Fibroblast of upper back skin (primary cell): ENCODE measurements around the gene ATP2B1.
"Not testable (repeated sequence)": the region's sequence is repeated elsewhere in the genome, so short reads cannot be mapped to it uniquely, and the experiment has no call there.

Experiments
- DNase-seq: peaks from one replicate; pipeline ENCODE4 v3.0.0-alpha.2; 2013

Gene ATP2B1

DNA sequence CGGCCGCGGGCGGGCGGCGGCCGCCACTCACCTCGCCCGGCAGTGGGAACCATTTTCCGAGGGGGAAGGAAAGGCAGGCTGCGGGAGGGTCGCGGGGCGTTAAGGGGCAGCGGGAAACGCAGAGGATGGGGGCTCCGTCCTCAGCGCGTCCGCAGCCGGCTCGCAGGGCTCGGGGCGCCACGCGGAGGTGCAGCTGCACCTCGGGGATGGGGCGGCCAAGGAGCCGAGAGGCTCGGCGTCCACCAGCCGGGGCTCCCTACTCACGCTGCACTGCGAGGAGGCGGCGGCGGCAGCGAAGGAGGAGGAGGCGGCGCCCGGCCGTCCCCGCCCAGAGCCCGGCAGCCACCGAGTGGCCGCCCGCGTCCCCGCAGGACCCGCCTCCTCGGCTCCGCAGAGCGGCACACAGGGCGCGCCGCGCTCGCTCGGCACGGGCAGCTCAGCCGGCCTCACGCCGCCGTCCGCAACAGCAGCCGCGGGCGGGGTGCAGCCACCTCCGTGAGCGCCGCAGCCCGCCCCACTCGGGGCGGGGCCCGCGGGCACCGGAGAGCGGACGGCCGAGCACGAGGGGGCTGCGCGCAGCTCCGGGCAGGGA is at the start of gene ATP2B1:
TSS of gene ATP2B1 (minus strand) at position 274 of the 592 bp plus-strand sequence. CDS start 52,952 bp downstream, outside the sequence.
- DNase-seq = peak; percentile 86

DNA sequence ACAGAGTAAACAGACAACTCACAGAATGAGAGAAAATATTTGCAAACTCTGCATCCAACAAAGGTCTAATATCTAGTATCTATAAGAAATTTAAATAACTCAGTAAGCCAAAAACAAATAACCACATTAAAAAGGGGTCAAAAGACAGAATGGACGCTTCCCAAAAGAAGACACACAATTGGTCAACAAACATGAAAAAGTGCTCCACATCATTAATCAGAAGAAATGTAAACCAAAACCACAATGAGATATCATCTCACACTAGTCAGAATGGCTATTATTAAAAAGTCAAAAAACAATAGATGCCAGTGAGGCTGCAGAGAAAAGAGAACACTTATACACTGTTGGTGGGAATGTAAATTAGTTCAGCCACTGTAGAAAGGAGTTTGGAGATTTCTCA is 49.3 kb upstream of the ATP2B1 start:
- DNase-seq = not testable (repeated sequence)

DNA sequence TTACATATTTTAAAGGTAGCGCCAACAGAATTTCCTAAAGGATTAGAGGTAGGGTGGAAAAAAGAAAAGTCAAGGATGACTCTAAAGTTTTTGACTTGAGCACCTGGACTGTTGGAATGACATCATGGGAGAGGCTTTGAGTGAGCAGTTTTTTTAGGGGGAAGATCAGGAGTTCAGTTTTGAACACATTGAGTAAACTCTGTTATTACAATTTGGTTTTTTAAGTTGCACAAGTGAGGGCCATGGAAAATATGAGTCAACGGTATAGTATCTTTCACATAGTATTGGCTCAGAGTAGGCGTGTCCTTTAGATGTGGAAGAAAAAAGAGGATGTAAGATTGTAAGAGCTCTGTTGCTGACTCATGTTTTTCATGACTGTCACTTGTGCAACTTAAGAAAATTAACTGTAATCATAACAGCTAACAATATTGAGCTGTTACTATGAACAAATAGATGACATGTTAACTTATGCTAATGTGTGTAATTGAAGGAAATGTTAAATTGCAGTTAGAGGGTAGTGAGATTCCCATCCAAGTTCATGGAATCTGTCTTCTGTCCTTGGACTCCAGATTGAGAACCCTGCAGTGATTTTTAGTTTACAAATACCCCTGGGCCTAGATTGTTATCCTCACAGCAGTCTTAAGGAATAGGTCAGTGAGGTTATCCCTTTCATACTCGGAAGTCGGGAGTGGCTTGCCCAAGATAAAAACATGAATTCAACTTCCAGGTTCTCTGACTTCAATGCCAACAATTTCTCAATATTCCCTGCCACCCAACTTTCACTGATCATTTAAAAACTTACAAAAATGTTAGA is 48.2 kb upstream of the ATP2B1 start:
- peak; percentile 99 for DNase-seq

DNA sequence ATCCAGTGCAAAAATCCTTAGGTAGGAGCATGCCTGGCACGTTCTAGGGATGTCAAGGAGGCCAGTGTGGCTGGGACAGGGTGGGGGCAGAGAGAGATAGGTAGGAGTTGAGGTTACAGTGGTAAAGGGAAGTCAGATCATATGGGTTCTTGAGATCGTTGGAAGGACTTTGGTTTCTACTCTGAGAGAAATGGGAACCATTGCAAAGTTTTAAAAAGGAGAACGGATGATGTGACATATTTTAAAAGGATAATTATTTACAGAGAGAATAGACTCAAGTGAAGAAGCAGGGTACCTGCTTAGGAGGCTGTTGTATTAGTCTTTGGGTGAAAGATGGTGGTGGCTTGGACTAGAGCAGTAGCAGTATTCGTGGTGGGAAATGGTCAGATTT is 47.6 kb upstream of the ATP2B1 start:
- no peak for DNase-seq

DNA sequence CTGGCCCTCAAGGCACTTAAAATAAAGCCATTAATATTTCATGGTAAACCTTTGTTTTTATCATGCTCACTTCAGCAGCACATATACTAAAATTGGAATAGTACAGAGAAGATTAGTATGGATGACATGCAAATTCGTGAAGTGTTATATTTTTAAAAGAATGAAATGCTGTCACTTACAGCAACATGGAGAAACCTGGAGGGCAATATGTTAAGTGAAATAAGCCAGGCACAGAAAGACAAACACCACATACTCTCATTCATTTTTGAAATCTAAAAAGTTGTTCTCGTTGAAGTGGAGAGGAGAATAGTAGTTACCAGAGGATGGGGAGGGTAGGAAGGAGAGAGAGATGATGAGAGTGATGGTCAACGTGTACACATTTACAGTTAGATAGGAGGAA is 45.4 kb upstream of the ATP2B1 start:
- DNase-seq = no peak

DNA sequence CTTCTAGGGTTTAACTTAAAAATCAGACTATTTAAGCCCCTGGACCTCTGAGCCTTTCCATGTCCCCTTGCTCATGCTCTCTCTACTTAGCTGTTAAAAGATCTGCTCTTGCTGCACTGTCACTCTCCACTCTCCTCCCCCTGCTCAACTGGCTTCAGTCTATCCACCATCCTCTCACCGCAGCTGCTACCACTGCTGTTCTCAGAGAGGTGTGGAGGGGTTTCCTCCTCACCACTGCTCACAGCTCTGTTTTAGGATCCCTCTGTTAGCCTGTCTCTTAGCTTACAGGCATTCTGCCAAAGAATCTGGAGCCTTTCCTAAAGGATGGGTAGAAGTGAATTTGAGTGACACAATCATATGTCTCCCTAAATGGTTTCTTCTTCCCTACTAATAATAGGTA is 43.7 kb upstream of the ATP2B1 start:
- DNase-seq = no peak

DNA sequence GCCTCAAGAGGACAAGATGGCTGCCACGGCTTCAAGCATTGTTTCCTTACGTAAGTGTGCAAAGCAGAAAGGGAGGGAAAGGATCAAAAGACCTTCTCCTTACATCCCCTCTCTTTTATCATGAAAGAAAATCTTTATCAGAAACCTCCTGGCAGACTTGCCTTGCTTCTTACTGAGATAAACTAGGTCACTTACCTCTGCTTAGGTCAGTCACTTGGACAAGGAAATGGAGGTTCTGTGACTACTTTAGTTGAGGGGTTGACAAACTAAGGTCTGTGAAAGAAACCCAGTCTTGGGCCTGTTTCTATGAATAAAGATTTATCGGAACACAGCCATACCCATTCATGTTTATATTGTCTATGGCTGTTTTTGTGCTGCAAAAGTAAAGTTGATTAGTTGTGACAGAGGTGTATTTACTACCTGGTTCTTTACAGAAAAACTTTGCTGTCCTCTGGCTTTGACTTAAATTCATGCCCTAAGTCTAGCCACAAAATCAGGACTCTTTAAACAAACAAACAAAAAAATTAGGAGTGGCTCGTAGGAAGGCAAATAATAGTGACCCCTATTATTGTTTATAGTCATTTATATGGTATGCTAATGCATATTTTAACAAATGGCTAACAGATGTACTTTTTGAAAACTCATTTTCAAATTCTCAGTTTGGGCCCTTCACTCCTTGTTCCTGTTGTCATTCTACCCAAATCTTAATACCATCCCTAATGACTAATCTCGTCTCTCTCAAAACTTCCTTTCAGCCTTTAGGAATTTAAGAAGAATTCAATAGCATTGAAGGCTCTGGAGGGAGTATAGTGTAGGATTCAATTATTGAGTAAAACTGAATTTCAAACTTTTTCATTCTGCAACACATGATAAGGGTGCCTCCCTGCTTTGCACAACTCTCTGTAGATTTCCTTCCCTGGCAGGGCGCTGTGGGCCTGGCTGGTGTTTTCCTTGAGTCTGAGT is 42.0 kb upstream of the ATP2B1 start:
- DNase-seq = peak; percentile 70

DNA sequence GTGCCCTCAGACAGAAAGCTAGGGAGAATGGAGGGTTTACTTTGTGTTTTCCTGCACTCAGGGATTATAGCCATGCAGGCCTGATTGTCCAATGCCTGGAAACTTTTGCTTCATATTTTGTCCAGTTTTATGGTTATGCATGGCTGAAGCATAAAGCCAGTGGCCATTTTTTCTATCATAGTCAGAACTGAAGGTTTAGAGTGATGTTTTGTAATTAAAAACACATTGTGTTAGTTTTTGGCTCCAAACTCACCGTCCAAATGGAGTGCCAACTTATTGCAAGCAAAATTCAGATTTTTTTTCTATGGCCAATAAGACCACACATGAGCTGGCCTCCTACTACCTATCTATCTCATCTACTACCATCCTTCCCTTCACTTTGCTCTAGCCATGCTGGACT is 40.2 kb upstream of the ATP2B1 start:
- DNase-seq = no peak

DNA sequence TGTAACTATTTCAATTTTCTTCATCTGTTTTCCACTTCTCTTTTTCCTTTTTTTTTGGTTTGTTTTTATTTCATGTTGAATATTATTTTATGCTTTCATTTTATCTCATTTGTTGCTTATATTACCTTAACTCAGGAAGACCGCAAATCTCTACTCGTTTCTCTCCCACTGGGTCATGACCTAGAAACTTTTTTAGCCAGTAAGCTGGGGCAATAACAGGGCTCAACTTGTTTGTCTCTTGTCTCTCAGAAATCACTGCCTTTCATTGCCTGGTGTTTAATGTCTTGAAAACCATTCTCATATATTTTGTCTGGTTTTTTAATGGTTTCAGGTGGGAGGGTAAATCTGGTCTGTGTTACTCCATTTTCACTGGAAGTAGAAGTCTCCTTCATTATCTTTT is 36.6 kb upstream of the ATP2B1 start:
- no peak for DNase-seq

DNA sequence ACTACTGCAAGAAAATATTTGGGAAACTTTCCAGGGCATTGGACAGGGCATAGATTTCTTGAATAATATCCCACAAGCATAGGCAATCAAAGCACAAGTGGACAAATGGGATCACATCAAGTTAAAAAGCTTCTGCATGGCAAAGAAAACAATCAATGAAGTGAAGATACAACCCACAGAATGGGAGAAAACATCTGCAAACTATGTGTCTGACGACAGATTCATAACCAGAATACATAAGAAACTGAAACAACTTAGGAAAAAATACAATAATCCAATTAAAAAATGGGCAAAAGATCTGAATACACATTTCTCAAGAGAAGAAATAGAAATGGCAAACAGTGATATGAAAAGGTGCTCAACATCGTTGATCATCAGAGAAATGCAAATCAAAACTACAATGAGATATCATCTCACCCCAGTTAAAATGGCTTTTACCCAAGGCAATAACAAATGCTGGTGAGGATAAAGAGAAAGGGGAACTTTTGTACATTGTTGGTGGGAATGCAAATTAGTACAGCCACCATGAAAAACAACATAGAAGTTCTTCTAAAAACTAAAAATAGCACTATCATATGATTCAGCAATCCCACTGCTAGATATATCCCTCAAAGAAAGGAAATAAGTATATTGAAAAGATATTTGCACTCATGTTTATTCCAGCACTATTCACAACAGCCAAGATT is 33.8 kb upstream of the ATP2B1 start:
- no peak for DNase-seq

DNA sequence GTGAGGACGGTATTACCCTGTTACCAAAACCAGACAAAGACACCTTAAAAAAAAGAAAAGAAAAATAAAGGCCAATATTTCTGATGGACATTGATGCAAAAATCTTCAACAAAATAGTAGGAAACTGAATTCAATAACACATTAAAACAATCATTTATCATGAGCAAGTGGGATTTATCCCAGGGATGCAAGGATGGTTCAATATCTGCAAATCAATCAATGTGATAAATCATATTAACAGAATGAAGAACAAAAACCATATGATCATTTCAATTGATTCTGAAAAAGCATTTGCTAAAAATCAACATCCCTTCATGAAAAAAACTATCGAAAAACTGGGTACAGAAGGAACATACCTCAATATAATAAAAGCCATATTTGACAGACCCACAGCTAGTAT is 32.3 kb upstream of the ATP2B1 start:
- DNase-seq = no peak

DNA sequence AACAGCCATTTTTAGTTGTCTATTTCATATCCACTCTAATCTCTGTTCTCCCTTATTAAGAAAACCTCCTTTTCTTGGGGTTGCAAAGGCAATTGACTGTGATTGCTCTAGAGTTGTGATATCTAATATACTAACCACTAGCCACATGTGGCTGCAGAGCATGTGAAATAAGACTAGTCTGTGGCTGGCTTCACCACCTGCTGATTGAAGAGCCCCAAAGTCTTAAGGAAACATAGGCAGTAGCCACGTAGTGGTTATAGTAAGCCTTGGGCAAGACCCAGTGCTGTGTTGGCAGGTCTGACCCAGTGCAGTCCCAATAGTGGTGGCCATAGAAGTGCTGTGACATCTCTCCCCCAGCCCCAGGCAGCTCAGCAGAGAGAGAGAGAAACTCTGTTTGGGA is 28.4 kb upstream of the ATP2B1 start:
- DNase-seq = no peak

DNA sequence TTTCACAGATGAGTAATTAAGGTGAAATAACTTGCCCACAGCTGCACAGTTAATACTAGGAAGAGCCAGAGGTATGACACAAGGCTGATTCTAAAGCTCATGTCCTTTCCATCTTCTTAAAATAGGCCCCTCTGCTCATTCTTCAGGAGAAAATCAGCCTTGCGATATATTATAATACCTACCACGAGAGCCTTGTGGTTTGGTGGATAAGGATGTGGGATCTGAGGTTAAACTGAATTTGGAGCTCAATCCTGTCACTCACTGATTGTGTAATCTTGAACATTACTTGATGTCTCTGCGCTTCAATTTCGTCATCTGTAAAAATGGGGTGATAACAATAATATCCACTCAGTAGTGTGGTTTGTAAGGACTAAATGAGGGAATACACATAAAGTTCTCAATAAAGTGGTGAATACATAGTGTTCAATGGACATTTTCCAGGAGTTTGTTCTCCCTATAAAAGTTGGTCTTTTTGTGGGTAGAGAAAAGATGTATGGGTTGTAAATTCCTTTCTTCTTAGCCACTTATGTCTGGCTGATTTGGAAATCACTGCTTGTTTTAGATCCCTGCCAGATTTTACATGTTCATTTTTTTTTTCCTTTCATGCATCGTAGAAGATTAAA is 25.1 kb upstream of the ATP2B1 start:
- DNase-seq = peak; percentile 99

DNA sequence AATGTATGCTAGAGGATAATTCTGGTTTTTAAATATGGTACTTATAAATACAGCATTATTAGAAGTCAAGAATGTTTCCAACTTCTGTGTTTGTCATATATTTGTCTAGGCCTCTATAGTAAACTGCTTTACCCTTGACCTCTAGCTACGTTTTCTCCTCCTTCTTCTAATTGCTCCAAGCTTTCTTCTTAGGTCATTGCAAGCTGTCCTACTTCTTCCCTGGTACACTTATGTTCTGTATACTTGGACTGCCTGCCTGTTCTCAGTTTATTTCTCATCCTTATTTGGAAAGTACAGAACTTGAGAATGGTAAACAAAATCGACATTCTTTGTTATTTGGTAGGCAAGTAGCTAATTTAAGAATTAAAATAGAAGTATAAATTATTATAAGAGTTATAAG is 23.9 kb upstream of the ATP2B1 start:
- DNase-seq = no peak

DNA sequence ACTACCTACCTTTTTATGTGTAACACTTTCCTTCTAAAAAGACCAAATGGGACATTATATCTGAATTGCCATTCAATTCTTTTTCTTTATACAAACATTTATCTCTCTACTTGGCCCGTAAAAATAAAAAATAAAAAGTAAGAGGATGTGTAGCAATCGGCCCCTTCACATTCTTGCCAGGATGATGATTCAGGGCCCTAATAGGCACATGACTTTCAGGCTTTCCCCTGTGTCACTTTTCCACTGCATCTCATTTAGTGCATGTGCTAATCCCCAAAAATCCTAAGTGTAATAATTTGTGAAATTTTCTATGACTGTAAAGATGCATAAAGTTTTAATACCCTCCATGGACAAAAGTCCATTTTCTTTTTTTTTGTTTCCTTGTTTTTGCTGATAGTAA is 23.0 kb upstream of the ATP2B1 start:
- peak; percentile 53 for DNase-seq

DNA sequence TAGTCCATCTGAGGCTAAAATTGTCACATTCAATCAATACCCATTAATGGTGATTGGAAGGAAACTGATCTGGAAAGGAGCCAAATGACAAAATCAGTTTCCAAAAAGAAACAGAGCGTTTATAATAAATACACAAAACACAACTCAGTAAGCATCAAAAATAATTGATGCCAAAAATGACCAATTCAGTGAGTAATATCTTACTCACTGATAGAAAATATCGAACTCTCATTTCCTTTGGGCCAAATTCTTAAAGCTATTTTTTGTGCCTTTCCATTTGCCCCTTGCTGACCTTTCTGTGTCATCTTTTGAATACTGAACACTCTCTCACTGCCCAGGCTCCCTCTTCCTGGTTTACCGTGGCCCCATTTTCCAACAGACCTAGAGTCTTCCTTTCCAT is 22.5 kb upstream of the ATP2B1 start:
- DNase-seq = peak; percentile 10

DNA sequence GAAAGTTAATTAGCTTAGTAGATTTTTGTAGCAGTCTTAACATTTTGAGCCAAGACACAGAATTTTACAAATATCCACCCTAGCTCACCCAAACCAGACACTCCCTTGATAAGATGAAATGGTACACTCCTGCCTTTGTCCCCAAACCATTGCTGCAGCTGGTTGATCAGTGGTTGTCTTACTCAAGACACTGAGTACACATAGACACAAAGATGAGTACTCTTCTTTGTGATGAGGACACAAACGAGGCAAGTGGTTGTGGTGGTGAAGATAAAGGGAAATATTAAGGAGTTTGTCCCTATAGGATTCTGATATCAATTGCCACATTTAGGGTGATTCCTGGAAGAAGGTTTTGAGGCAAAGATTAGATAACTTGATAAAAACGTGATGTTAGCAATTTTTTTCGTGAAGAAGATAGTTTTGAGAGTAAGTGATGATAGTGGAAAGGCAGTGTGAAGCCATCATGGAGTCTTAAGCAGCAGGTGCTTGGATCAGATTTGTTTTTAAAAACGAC is 21.4 kb upstream of the ATP2B1 start:
- no peak for DNase-seq

DNA sequence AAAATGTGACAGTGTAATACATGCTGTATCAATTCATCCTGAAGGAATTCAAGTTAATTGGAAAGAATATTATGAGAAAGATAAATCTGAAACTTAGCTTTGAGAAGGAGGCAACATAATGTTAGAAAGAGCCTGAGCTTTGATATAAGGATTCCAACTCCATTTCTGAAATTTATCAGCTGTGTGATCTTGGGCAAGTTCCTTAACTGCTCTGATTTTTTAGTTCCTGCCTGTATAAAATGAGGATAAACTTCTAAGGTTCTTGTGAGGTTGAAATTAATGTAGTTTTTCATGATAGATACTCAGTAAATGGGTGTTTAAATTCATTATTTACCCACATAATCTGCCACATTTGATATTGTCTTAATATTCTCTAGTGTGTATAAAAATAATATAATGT is 14.6 kb upstream of the ATP2B1 start:
- no peak for DNase-seq

DNA sequence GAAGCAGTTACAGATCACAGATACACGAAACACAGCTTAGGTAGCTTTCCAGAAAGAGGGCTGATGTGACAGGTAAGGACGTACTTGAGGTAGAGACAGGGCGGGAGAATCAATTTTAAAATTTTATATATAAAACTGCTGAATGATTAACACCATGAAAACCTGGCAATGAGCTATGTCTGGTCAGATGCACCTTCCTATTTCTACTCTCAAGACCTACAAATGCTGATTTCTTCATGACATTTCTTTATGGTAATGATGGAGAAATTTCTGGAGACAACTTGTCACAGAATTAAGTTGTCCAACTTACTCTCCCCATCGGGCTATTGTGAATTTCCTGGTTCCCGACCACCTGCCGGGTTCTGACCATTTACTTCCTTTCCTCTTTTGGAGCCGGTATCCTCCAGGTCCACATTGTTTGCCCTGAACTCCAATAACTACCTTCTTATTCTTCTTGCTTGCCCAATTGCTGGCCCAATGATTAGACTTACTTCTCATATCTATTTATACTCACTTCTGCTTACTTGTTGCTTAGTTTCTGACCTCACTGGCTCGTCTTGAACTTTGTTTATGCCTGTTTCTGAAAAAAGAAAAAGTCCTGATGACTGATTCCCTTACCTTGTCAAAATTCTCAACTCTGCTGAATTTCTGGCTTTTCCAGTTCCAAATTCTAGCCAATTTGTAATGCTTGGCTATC is 12.8 kb upstream of the ATP2B1 start:
- no peak for DNase-seq

DNA sequence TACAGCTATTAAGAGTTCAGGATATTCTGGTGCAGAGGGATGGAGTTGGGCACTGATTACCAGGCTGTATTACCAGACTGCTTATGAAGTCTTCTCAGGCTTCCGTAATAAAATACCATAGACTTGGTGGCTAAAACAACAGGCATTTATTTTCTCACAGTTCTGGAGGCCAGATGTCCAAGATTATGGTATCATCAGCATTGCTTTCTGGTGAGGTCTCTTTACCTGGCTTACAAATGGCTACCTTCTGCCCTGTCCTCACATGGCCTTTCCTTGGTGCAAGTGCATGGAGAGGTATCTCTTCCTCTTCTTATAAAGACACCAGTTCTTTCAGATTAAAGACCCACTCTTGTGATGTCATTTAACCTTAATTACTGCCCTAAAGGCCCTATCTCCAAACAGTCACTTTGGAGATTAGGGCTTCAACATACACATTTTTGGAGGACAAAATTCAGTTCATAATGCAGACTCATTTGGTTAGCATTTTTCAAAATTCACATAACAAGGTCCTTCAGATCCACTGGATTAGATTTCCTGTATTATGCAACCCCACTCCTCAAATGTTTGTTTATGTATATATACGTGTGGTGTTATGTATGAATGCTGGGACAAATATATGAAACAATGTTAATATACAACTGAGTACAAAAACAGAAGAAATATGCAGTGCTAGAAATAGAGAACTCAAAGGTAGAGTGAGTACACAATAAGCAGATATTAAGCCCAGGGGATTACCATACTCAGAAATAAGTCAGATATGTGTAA is 9.3 kb upstream of the ATP2B1 start:
- no peak for DNase-seq

DNA sequence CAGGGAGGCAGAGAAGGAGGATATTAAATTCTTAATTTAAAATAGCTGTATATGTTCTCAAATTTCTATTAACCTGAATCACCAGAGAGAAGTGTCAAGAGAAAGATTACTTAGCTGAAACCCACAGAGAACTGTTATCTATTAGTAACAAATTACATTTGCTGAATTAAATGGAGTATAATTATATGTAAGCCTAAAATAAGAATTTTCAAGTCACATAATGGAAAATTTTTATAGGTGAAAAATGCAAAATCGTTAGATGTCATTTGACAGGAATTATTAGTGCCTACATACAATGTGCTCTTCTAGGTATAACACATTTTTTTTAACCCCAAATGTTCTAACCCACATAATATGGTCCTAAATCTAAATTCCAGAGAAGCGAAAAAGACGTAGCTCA is 4.1 kb upstream of the ATP2B1 start:
- no peak for DNase-seq
